Keratinocyte (primary cell): ENCODE data around the gene OTOF. TPM values are rescaled to one million over a fixed set of nuclear protein-coding genes. Genes with fewer than 3 reads are reported as not detected.

Source experiments
- DNase-seq: peaks from one replicate; pipeline ENCODE4 v3.0.0-alpha.2; 2011; ENCODE audit warnings: low read depth, missing footprints, low spot score
- FAIRE-seq: peaks from 2 replicates; lab custom pipeline; 2011; peaks lifted over from hg19 to GRCh38; lab: Jason Lieb, UNC
- H2AFZ ChIP-seq: 2 replicates; pipeline ENCODE4 v1.6.0; 2012; ENCODE audit warnings: low read length, control low read depth, inconsistent platforms; ENCODE audit not compliant: control insufficient read depth
- H3K27ac ChIP-seq: 2 replicates; pipeline ENCODE4 v1.5.1; 2011; ENCODE audit warnings: low read length; ENCODE audit not compliant: control insufficient read depth, insufficient read depth
- H3K27me3 ChIP-seq: 3 replicates; pipeline ENCODE4 v1.6.0; 2011; ENCODE audit warnings: low read length; ENCODE audit not compliant: control insufficient read depth, insufficient read depth; ENCODE audit errors: extremely low read depth
- H3K36me3 ChIP-seq, 2 experiments: 2 replicates in 1 of 2; 3 replicates in 1 of 2; pipeline ENCODE4 v1.5.1; 2011; ENCODE audit warnings: low read length in 2 of 2, mild to moderate bottlenecking in 1 of 2; ENCODE audit not compliant: control insufficient read depth in 2 of 2, insufficient read depth in 2 of 2; ENCODE audit errors: extremely low read depth in 1 of 2
- H3K4me1 ChIP-seq: 3 replicates; pipeline ENCODE4 v1.5.1; 2011; ENCODE audit warnings: low read length; ENCODE audit not compliant: control insufficient read depth, insufficient read depth; ENCODE audit errors: extremely low read depth
- H3K4me2 ChIP-seq: 3 replicates; pipeline ENCODE4 v1.6.0; 2011; ENCODE audit warnings: low read depth, low read length; ENCODE audit not compliant: control insufficient read depth, insufficient read depth; ENCODE audit errors: extremely low read depth
- H3K4me3 ChIP-seq, 3 experiments: fragments of 200-600 bp in 1 of 3; sonication (generic) in 1 of 3; 2 replicates in 2 of 3; 3 replicates in 1 of 3; pipeline ENCODE4 v1.5.1; 2011 to 2016; ENCODE audit warnings: low read length in 3 of 3, mild to moderate bottlenecking in 3 of 3, control low read depth in 2 of 3, inconsistent platforms in 1 of 3, low read depth in 1 of 3, mixed read lengths in 1 of 3, mixed run types in 1 of 3, moderate library complexity in 1 of 3; ENCODE audit not compliant: control insufficient read depth in 2 of 3, insufficient read depth in 2 of 3; ENCODE audit errors: extremely low read depth in 1 of 3
- H3K79me2 ChIP-seq: 2 replicates; pipeline ENCODE4 v1.6.0; 2012; ENCODE audit warnings: low read length; ENCODE audit not compliant: control insufficient read depth, insufficient read depth
- H3K9ac ChIP-seq: 3 replicates; pipeline ENCODE4 v1.6.0; 2011; ENCODE audit warnings: low read length; ENCODE audit not compliant: control insufficient read depth, insufficient read depth; ENCODE audit errors: extremely low read depth
- H3K9me1 ChIP-seq: 3 replicates; pipeline ENCODE4 v1.6.0; 2011; ENCODE audit warnings: low read length; ENCODE audit not compliant: control insufficient read depth, insufficient read depth; ENCODE audit errors: extremely low read depth
- H3K9me3 ChIP-seq: 2 replicates; pipeline ENCODE4 v1.5.1; 2012; ENCODE audit warnings: low read depth, low read length; ENCODE audit not compliant: control insufficient read depth
- H4K20me1 ChIP-seq: 3 replicates; pipeline ENCODE4 v1.6.0; 2011; ENCODE audit warnings: low read length; ENCODE audit not compliant: control insufficient read depth, insufficient read depth; ENCODE audit errors: extremely low read depth
- CTCF ChIP-seq, 3 experiments: IDR thresholded peaks in 1 of 3; conservative IDR thresholded peaks in 1 of 3; optimal IDR thresholded peaks in 1 of 3; 2 replicates in 2 of 3; 3 replicates in 1 of 3; pipeline versions ENCODE3 to v1.5.1; 2011; ENCODE audit warnings: low read length in 3 of 3, mild to moderate bottlenecking in 3 of 3, moderate library complexity in 2 of 3, control low read depth in 1 of 3, inconsistent platforms in 1 of 3; ENCODE audit not compliant: insufficient read depth in 2 of 3; ENCODE audit errors: extremely low read depth in 1 of 3
- EZH2 ChIP-seq: IDR thresholded peaks from one replicate; pipeline ENCODE4 v1.6.1; 2012; ENCODE audit warnings: inconsistent platforms, mild to moderate bottlenecking, low read length, moderate library complexity
- dilution Hi-C: fragments of 300-500 bp; cut with MboI; formaldehyde crosslinking; loops from one replicate; pipeline ENCODE4 v1.7.0; 2020; ENCODE audit warnings: low sequenced_read_pairs; ENCODE audit not compliant: extremely low pct_ligation_motif_present
- polyA plus RNA-seq, 5 experiments: library from polyadenylated mRNA; depleted of rRNA in 3 of 5; stranded (reverse) in 3 of 5; stranded (forward) in 1 of 5; unstranded in 1 of 5; fragments of >200 nt; gene quantifications; 1 replicate in 1 of 5; 2 replicates in 3 of 5; 3 replicates in 1 of 5; pipeline versions ENCODE4 v1.2.1 to v1.2.3, GENCODE V29; 2011 to 2012; ENCODE audit warnings: missing spikeins in 2 of 5, low read depth in 1 of 5, low replicate concordance in 1 of 5

Gene OTOF
- polyA plus RNA-seq, 1 donor (not counting 4 experiments of a cell fraction or from before 2014, with no cell fraction given) = not detected

GRCh38 chr2:26462100-26462499 lies 15.8 kb downstream of the OTOF start:
- Histone ChIP-seq H3K79me2 (no peaks in the 10 kb centered on the region), H3K4me3 (no peak overlapping the region), H3K9me1 (no peaks in the 10 kb centered on the region), H2AFZ (no peak overlapping the region), H3K9me3 (no peaks in the 10 kb centered on the region), H3K27ac (no peak overlapping the region), H3K9ac (no peak overlapping the region), H3K4me2 (no peak overlapping the region), H3K4me1 (no peaks in the 10 kb centered on the region), H4K20me1 (no peaks in the 10 kb centered on the region), H3K36me3 (no peaks in the 10 kb centered on the region), H3K27me3 (no peaks in the 10 kb centered on the region)
- no peak for FAIRE-seq
- dilution Hi-C loops = no loop called here
- TF ChIP-seq EZH2 (no peak), CTCF (optimal IDR thresholded peaks at IDR 0.05 in 1 of 3, IDR thresholded peaks at IDR 0.05 in 1 of 3, conservative IDR thresholded peaks at IDR 0.05 in 1 of 3; ENCODE audit: extremely low read depth in 1 of 3, insufficient read depth in 2 of 3, low read length in 3 of 3) (no peak)
- DNase-seq = no peak

- H3K79me2 ChIP-seq = no peaks in the 10 kb centered on the region
- DNase-seq (no peak), FAIRE-seq (no peak)
- H3K4me1 ChIP-seq = no peaks in the 10 kb centered on the region
- no peak overlapping the region for H3K4me2 ChIP-seq
- TF ChIP-seq EZH2 = no peak
- TF ChIP-seq CTCF (optimal IDR thresholded peaks at IDR 0.05 in 1 of 3, IDR thresholded peaks at IDR 0.05 in 1 of 3, conservative IDR thresholded peaks at IDR 0.05 in 1 of 3; ENCODE audit: extremely low read depth in 1 of 3, insufficient read depth in 2 of 3, low read length in 3 of 3) = no peak
- H3K27ac ChIP-seq = no peak overlapping the region
- H3K9me1 ChIP-seq = no peaks in the 10 kb centered on the region
- H3K9ac ChIP-seq = no peak overlapping the region
- no peaks in the 10 kb centered on the region for H3K9me3 ChIP-seq
- H3K36me3 ChIP-seq = no peaks in the 10 kb centered on the region
- H3K4me3 ChIP-seq = no peak overlapping the region
- H3K27me3 ChIP-seq = no peaks in the 10 kb centered on the region
- dilution Hi-C loops = no loop called here
- H4K20me1 ChIP-seq = no peaks in the 10 kb centered on the region
- H2AFZ ChIP-seq = no peak overlapping the region
Measured at GRCh38 chr2:26461601-26462023, 16.3 kb downstream of the OTOF start.
